ENCODE results near the gene GSDME.

GRCh38 chr7:24797270-24797669 lies 40.0 kb upstream of the GSDME start:
- no peak for TF ChIP-seq CTCF (conservative IDR thresholded peaks at IDR 0.05; ENCODE audit: low read depth, low read length)
- TF ChIP-seq USF2 (IDR thresholded peaks at IDR 0.05; ENCODE audit: low read depth, low read length) = no peak
- TF ChIP-seq RAD21 (IDR thresholded peaks at IDR 0.05; ENCODE audit: low read length) = no peak
- TF ChIP-seq FOS (IDR thresholded peaks at IDR 0.05; ENCODE audit: low read depth, low read length) = no peak
- TF ChIP-seq CEBPB (IDR thresholded peaks at IDR 0.05; ENCODE audit: low read depth, low read length) = no peak
- no peak for TF ChIP-seq RFX5 (IDR thresholded peaks at IDR 0.05; ENCODE audit: low read depth, low read length)
